ENCODE results near the gene CTBS.

Gene CTBS

GRCh38 chr1:84603941-84604830 is 29.9 kb upstream of the CTBS start:
- H3K4me2 ChIP-seq (ENCODE audit: low read depth, low read length, poor library complexity, severe bottlenecking): no peak overlapping the region
- H2AFZ ChIP-seq (ENCODE audit: low read length): no peak overlapping the region
- no peaks in the 10 kb centered on the region for H3K27me3 ChIP-seq (ENCODE audit: insufficient read depth, low read length, poor library complexity, severe bottlenecking)
- H3F3A ChIP-seq (ENCODE audit: low read depth): no peaks in the 10 kb centered on the region
- no peaks in the 10 kb centered on the region for H4K20me1 ChIP-seq (ENCODE audit: insufficient read depth, low read length, poor library complexity, severe bottlenecking)
- peaks cover 10% of the 10 kb centered on the region; the same call in 1 of the 2 replicates for H3K9me3 ChIP-seq (ENCODE audit: insufficient read depth, low read depth, low read length)
- TF ChIP-seq EZH2phosphoT487 (IDR thresholded peaks at IDR 0.05; ENCODE audit: borderline replicate concordance): no peak
- TF ChIP-seq, protein P1, sequence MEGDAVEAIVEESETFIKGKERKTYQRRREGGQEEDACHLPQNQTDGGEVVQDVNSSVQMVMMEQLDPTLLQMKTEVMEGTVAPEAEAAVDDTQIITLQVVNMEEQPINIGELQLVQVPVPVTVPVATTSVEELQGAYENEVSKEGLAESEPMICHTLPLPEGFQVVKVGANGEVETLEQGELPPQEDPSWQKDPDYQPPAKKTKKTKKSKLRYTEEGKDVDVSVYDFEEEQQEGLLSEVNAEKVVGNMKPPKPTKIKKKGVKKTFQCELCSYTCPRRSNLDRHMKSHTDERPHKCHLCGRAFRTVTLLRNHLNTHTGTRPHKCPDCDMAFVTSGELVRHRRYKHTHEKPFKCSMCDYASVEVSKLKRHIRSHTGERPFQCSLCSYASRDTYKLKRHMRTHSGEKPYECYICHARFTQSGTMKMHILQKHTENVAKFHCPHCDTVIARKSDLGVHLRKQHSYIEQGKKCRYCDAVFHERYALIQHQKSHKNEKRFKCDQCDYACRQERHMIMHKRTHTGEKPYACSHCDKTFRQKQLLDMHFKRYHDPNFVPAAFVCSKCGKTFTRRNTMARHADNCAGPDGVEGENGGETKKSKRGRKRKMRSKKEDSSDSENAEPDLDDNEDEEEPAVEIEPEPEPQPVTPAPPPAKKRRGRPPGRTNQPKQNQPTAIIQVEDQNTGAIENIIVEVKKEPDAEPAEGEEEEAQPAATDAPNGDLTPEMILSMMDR (conservative IDR thresholded peaks at IDR 0.05; ENCODE audit: low read length): no peak; the same call in 1 of the 2 replicates
- H3K9me2 ChIP-seq (replicated peaks; ENCODE audit: low read depth, low read length): no peaks in the 10 kb centered on the region
- no peak overlapping the region for H3K9ac ChIP-seq (ENCODE audit: low read depth, low read length, poor library complexity, severe bottlenecking)
- no peak overlapping the region for H3K4me3 ChIP-seq (ENCODE audit: low read length, poor library complexity, severe bottlenecking)
- H3K4me1 ChIP-seq (ENCODE audit: insufficient read depth, low read length, poor library complexity, severe bottlenecking): no peaks in the 10 kb centered on the region
- no peaks in the 10 kb centered on the region for H3K36me3 ChIP-seq (ENCODE audit: insufficient read depth, low read length)
- H3K79me2 ChIP-seq (ENCODE audit: insufficient read depth, low read length): no peaks in the 10 kb centered on the region

- H3K9me3 ChIP-seq (ENCODE audit: insufficient read depth, low read depth, low read length): peaks cover 10% of the 10 kb centered on the region; the same call in 1 of the 2 replicates
- H3K36me3 ChIP-seq (ENCODE audit: insufficient read depth, low read length): no peaks in the 10 kb centered on the region
- no peaks in the 10 kb centered on the region for H3F3A ChIP-seq (ENCODE audit: low read depth)
- H3K9me2 ChIP-seq (replicated peaks; ENCODE audit: low read depth, low read length): no peaks in the 10 kb centered on the region
- H3K4me1 ChIP-seq (ENCODE audit: insufficient read depth, low read length, poor library complexity, severe bottlenecking): no peaks in the 10 kb centered on the region
- H4K20me1 ChIP-seq (ENCODE audit: insufficient read depth, low read length, poor library complexity, severe bottlenecking): no peaks in the 10 kb centered on the region
- no peak overlapping the region for H3K4me2 ChIP-seq (ENCODE audit: low read depth, low read length, poor library complexity, severe bottlenecking)
- no peaks in the 10 kb centered on the region for H3K27me3 ChIP-seq (ENCODE audit: insufficient read depth, low read length, poor library complexity, severe bottlenecking)
- no peak overlapping the region for H3K4me3 ChIP-seq (ENCODE audit: low read length, poor library complexity, severe bottlenecking)
- TF ChIP-seq, protein P1 (conservative IDR thresholded peaks at IDR 0.05; ENCODE audit: low read length): no peak
- no peak for TF ChIP-seq EZH2phosphoT487 (IDR thresholded peaks at IDR 0.05; ENCODE audit: borderline replicate concordance)
- H3K9ac ChIP-seq (ENCODE audit: low read depth, low read length, poor library complexity, severe bottlenecking): no peak overlapping the region
- no peak overlapping the region for H2AFZ ChIP-seq (ENCODE audit: low read length)
- H3K79me2 ChIP-seq (ENCODE audit: insufficient read depth, low read length): no peaks in the 10 kb centered on the region
Measured at GRCh38 chr1:84603223-84603622, 29.0 kb upstream of the CTBS start.

- Histone ChIP-seq H3K4me3 (ENCODE audit: low read length, poor library complexity, severe bottlenecking) (no peak overlapping the region), H4K20me1 (ENCODE audit: insufficient read depth, low read length, poor library complexity, severe bottlenecking) (no peaks in the 10 kb centered on the region), H3K9ac (ENCODE audit: low read depth, low read length, poor library complexity, severe bottlenecking) (no peak overlapping the region), H3K27me3 (ENCODE audit: insufficient read depth, low read length, poor library complexity, severe bottlenecking) (no peaks in the 10 kb centered on the region), H3K9me2 (replicated peaks; ENCODE audit: low read depth, low read length) (no peaks in the 10 kb centered on the region), H3K4me2 (ENCODE audit: low read depth, low read length, poor library complexity, severe bottlenecking) (no peak overlapping the region), H3K79me2 (ENCODE audit: insufficient read depth, low read length) (no peaks in the 10 kb centered on the region), H3K36me3 (ENCODE audit: insufficient read depth, low read length) (no peaks in the 10 kb centered on the region), H3F3A (ENCODE audit: low read depth) (no peaks in the 10 kb centered on the region), H2AFZ (ENCODE audit: low read length) (no peak overlapping the region), H3K9me3 (ENCODE audit: insufficient read depth, low read depth, low read length) (peaks cover 10% of the 10 kb centered on the region; the same call in 1 of the 2 replicates), H3K4me1 (ENCODE audit: insufficient read depth, low read length, poor library complexity, severe bottlenecking) (no peaks in the 10 kb centered on the region)
- TF ChIP-seq, protein P1 (conservative IDR thresholded peaks at IDR 0.05; ENCODE audit: low read length): no peak
- no peak for TF ChIP-seq EZH2phosphoT487 (IDR thresholded peaks at IDR 0.05; ENCODE audit: borderline replicate concordance)
Measured at GRCh38 chr1:84600796-84601195, 26.6 kb upstream of the CTBS start.

Data from Loucy (cell line).